Ovary (tissue), 9 donors: ENCODE measurements around the gene LTF. TPM values are rescaled to one million over a fixed set of nuclear protein-coding genes. Genes with fewer than 3 reads are reported as not detected.
"Not testable (repeated sequence)": the region's sequence is repeated elsewhere in the genome, so short reads cannot be mapped to it uniquely, and the experiment has no call there.

Source experiments
- DNase-seq, 5 donors: peaks; one replicate each; pipeline ENCODE4 v3.0.0-alpha.2; 2019 to 2020
- H3K27ac ChIP-seq, 2 donors: fragments of 200-600 bp; one replicate each; pipeline versions ENCODE4 v1.5.1 to v1.8.0; 2019 to 2022
- H3K27me3 ChIP-seq: fragments of 200-600 bp; one replicate; pipeline ENCODE4 v1.8.0; 2022
- H3K36me3 ChIP-seq: fragments of 200-600 bp; sonication (generic); one replicate; pipeline ENCODE4 v1.5.1; 2019
- H3K4me1 ChIP-seq: one replicate; pipeline ENCODE4 v1.8.1; 2013; ENCODE audit warnings: mild to moderate bottlenecking, moderate library complexity; ENCODE audit not compliant: insufficient read depth
- H3K4me3 ChIP-seq: fragments of 200-600 bp; sonication (generic); one replicate; pipeline ENCODE4 v1.5.1; 2017
- H3K9me3 ChIP-seq, 2 donors: fragments of 200-600 bp in 1 of 2; sonication (generic) in 1 of 2; one replicate each; pipeline versions ENCODE4 v1.5.1 to v1.8.1; 2013 to 2019; ENCODE audit warnings: mild to moderate bottlenecking in 1 of 2, moderate library complexity in 1 of 2
- CTCF ChIP-seq, 3 donors: fragments of 450-650 bp in 2 of 3; fragments of 200-600 bp in 1 of 3; IDR thresholded peaks; one replicate each; pipeline versions ENCODE4 v1.5.1 to v1.8.0; 2016 to 2022; ENCODE audit warnings: antibody characterized with exemption in 3 of 3, mild to moderate bottlenecking in 1 of 3
- EP300 ChIP-seq: sonication (generic); formaldehyde crosslinking; IDR thresholded peaks from one replicate; pipeline ENCODE4 v1.6.1; 2017; ENCODE audit warnings: antibody characterized with exemption
- POLR2A ChIP-seq: fragments of 450-650 bp; IDR thresholded peaks from one replicate; pipeline ENCODE4 v1.6.1; 2017; ENCODE audit warnings: antibody characterized with exemption, mild to moderate bottlenecking, moderate library complexity
- WGBS, 3 donors: extraction: QIAGEN DNeasy Blood & Tissue Kit in 1 of 3; methylation state at CpG; one replicate each; pipeline versions ENCODE4 v1.1.5 to v1.1.7; 2013 to 2017; 5-methylcytosine and 5-hydroxymethylcytosine counted together
- intact Hi-C, 4 donors: fragments of 100-400 bp; cut with DNase I; formaldehyde crosslinking; loops; one replicate each; pipeline versions ENCODE4 v1.11.0 to v1.15.1; 2022 to 2023
- polyA plus RNA-seq, 2 donors: library from polyadenylated mRNA; stranded (reverse); fragments of 200-250 nt in 1 of 2; fragments of 350-450 nt in 1 of 2; fragmentation: Illumina TruSeq in 1 of 2; extraction: RNeasy Lipid Tissue Mini Kit (QIAGEN cat#74804) in 1 of 2; gene quantifications; one replicate each; pipeline ENCODE4 v1.2.3, GENCODE V29; 2013 to 2014
- total RNA-seq, 7 donors: library from RNA; depleted of rRNA in 2 of 7; stranded (reverse); fragments of >200 nt in 2 of 7; fragmentation: NEBNext Ultra II Directional in 3 of 7; extraction: Animal tissue kit (Norgen Biotek cat#: 25700) in 3 of 7; gene quantifications; one replicate each; pipeline versions ENCODE4 v1.1.0 to v1.2.4, GENCODE V29; 2016 to 2023
- donor health status: DM: no; HTN: no; CAD: no; lungs with moderate emphysema.
- donor health status: DM: no; HTN: no; CAD: no.
- donor health status: Bipolar disorder and iron deficiency.
- donor health status: DM: yes; HTN: yes; CAD: no.
- donor health status: DM: no; HTN: no; CAD: no.
- donor health status: DM: yes; HTN: yes; CAD: no.

The LTF gene
- total and polyA plus RNA-seq, 9 donors = 0.56 to 23.7 (median 1.2) TPM

- H3K9me3 ChIP-seq = no peaks in the 10 kb centered on the region
- H3K4me3 ChIP-seq = no peak overlapping the region
- H3K4me1 ChIP-seq = no peaks in the 10 kb centered on the region
- DNase-seq = no peak
- no peaks in the 10 kb centered on the region for H3K36me3 ChIP-seq
- WGBS, 3 donors = 63 to 71% (median 68%) methylated on average over 2 of the region's 2 CpGs
- intact Hi-C loops = no loop called here
- no peak for TF ChIP-seq POLR2A
- no peak overlapping the region for H3K27ac ChIP-seq
- H3K27me3 ChIP-seq = no peaks in the 10 kb centered on the region
Observed at GRCh38 chr3:46393011-46393410, 71.7 kb downstream of the LTF start.

- H3K27ac ChIP-seq, H3K4me1 ChIP-seq, H3K9me3 ChIP-seq, intact Hi-C loops, H3K27me3 ChIP-seq, H3K36me3 ChIP-seq, DNase-seq, H3K4me3 ChIP-seq: not testable (repeated sequence)
- WGBS, 3 donors = 84 to 86% (median 84%) methylated on average over 5 of the region's 5 CpGs
Observed at GRCh38 chr3:46391526-46391925, 73.2 kb downstream of the LTF start.

GRCh38 chr3:46389306-46389705 lies 75.4 kb downstream of the LTF start:
- WGBS, 3 donors = 45 to 55% (median 53%) methylated on average over 6 of the region's 6 CpGs
- Histone ChIP-seq H3K36me3 (no peaks in the 10 kb centered on the region), H3K9me3 (no peaks in the 10 kb centered on the region), H3K4me3 (no peak overlapping the region), H3K4me1 (no peaks in the 10 kb centered on the region), H3K27me3 (no peaks in the 10 kb centered on the region), H3K27ac (no peak overlapping the region)
- DNase-seq = no peak
- intact Hi-C loops = no loop called here
- TF ChIP-seq CTCF (IDR thresholded peaks at IDR 0.05) (no peak), POLR2A (no peak), EP300 (no peak)

GRCh38 chr3:46388847-46389246 lies 75.9 kb downstream of the LTF start:
- DNase-seq, H3K9me3 ChIP-seq, H3K4me1 ChIP-seq, H3K27me3 ChIP-seq, intact Hi-C loops, H3K27ac ChIP-seq, H3K4me3 ChIP-seq, H3K36me3 ChIP-seq: not testable (repeated sequence)
- 86 to 92% (median 89%) methylated on average over 4 of the region's 4 CpGs for WGBS, 3 donors

- Histone ChIP-seq H3K36me3 (no peaks in the 10 kb centered on the region), H3K27me3 (no peaks in the 10 kb centered on the region), H3K4me1 (no peaks in the 10 kb centered on the region), H3K4me3 (no peak overlapping the region), H3K9me3 (no peaks in the 10 kb centered on the region), H3K27ac (no peak overlapping the region)
- TF ChIP-seq EP300 = no peak
- no peak for TF ChIP-seq POLR2A
- no peak for TF ChIP-seq CTCF (IDR thresholded peaks at IDR 0.05)
- intact Hi-C loops = no loop called here
- 22 to 43% (median 25%) methylated on average over 4 of the region's 4 CpGs for WGBS, 3 donors
- DNase-seq = no peak
Observed at GRCh38 chr3:46386205-46386604, 78.5 kb downstream of the LTF start.

Other genes starting within 250 kb of the LTF start
- not detected for gene CCR3, start 222.4 kb downstream of the LTF start, total RNA-seq
- not detected for gene CCR3, start 222.4 kb downstream of the LTF start, polyA plus RNA-seq
- 1 to 10 TPM in 1 of 7 donors, under 1 TPM in 6; 0.34 to 1.8 (median 0.43) TPM for gene CCR2, start 110.8 kb downstream of the LTF start, total RNA-seq
- gene CCR2, start 110.8 kb downstream of the LTF start, polyA plus RNA-seq = 1 to 10 TPM in 1 of 2 donors, under 1 TPM in 1; 0.40 to 6.0 TPM
- 1 to 10 TPM in 3 of 7 donors, under 1 TPM in 4; 0.23 to 2.1 (median 0.92) TPM for gene CCR5, start 94.0 kb downstream of the LTF start, total RNA-seq
- 1 to 10 TPM in 1 of 2 donors, under 1 TPM in 1; 0.45 to 7.4 TPM for gene CCR5, start 94.0 kb downstream of the LTF start, polyA plus RNA-seq
- gene CCRL2, start 57.6 kb downstream of the LTF start, total RNA-seq = 1 to 10 TPM in 3 of 7 donors, under 1 TPM in 3, not detected in 1; 0.72 to 4.4 (median 1.0) TPM
- gene CCRL2, start 57.6 kb downstream of the LTF start, polyA plus RNA-seq = 1 to 10 TPM; 1.2 to 5.4 TPM
- gene RTP3, start 33.1 kb upstream of the LTF start, total RNA-seq = not detected
- not detected for gene RTP3, start 33.1 kb upstream of the LTF start, polyA plus RNA-seq
- 1 to 10 TPM; 3.9 to 9.3 (median 6.2) TPM for gene LRRC2, start 101.4 kb upstream of the LTF start, total RNA-seq
- gene LRRC2, start 101.4 kb upstream of the LTF start, polyA plus RNA-seq = 1 to 10 TPM; 5.8 to 6.9 TPM
- under 1 TPM in 1 of 7 donors, not detected in 6; 0.17 TPM for gene FAM240A, start 147.6 kb upstream of the LTF start, total RNA-seq
- not detected for gene FAM240A, start 147.6 kb upstream of the LTF start, polyA plus RNA-seq
- gene ALS2CL, start 228.8 kb upstream of the LTF start, total RNA-seq = 10 to 100 TPM in 1 of 7 donors, 1 to 10 TPM in 6; 5.7 to 13.2 (median 6.8) TPM
- gene ALS2CL, start 228.8 kb upstream of the LTF start, polyA plus RNA-seq = 1 to 10 TPM; 3.3 to 4.9 TPM
- 1 to 10 TPM in 3 of 7 donors, under 1 TPM in 3, not detected in 1; 0.50 to 2.4 (median 1.0) TPM for gene TMIE, start 236.5 kb upstream of the LTF start, total RNA-seq
- gene TMIE, start 236.5 kb upstream of the LTF start, polyA plus RNA-seq = 1 to 10 TPM in 1 of 2 donors, under 1 TPM in 1; 0.40 to 1.3 TPM